ENCODE measurements around the gene CEP63.

Gene CEP63

DNA sequence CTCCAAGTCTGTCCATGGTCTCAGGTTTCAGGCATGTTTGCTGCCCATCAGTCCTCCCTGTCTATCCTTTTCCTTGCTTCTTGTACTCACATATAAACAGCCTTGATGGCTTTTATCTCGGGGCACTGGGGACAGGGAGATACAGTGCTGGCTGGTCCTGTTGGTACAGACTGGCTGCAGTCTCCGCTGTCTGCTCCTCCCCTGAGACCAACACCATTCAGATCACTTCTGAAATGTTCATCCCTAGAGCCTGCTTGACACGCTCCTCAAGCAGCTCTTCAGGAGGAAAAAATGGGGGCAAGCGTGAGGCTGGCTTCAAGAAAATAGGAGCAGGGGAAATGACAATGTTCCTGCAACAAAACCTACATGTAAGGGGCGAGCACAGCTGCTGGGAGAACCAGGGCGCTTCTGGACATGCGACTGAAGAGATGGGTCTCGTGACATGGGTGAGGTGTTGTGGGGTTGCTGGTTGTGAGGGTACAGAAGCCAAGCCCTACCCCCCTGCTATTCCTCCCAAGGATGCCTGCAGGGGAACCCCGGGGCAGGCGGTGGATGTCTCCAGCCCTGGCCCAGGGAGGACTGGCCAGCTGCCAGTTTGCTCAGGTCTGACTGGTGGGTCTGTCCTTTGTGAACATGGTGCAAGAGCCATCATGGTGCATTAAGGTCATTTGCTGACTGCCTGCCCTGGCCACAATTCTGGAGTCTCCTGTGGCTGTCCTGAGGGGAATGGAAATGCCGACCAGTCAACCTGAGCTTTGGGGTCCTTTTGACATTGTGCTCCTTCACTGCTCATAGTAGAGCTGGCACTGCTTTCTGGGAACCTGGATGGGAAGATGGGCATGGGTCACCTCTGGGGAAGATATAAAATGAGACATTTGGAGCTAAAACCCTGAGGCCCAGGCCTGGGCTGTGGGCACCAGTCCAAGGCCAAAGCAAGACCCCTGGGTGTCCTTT is 124.9 kb downstream of the CEP63 start:
- no peak for FAIRE-seq

DNA sequence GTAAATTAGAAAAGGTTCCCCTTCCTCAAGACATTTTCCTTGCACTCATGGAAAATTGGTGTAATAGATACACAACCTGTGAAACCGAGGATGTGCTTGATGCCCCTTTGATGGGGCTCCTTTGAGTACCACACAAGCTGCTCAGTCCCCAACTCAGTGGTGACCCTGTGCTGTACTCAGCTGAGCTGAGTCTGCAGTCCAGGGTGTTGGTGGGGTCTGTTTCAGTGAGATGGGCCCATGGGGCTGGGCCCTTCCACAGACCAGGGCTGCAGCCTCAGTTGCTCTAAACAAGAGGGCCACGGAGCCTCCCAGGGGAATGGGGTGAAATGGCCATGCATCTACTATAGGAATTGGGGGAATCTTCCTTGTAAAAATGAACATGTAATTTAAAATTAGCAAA is 125.7 kb downstream of the CEP63 start:
- no peak for FAIRE-seq

DNA sequence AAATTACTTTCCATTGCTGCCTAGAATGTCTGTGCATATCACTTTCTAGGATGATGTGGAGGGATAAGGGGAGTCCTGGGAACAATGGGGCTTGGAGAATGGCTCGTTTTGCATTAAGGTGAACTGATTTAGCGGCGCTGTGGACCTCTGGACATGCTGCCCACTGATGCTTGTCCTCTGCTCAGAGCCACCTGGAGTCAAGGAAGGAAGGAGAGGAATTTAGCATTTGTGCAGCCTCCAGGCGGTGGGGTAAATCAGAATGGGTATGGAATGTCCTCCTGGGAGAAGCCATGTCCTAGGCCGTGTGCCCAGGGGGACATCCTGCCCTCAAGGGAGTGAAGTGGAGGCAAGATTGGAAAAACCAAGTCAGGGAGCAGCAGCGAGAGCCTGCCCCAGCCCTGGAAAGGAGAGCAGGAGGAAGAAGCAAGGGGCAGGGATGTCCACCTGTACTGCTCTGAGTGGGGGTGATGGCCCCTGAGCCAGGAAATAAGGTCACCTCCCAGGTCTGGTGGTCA is 127.2 kb downstream of the CEP63 start:
- no peak for FAIRE-seq

- no peak for FAIRE-seq
Measured at GRCh38 chr3:134614955-134615354, 129.1 kb downstream of the CEP63 start.

DNA sequence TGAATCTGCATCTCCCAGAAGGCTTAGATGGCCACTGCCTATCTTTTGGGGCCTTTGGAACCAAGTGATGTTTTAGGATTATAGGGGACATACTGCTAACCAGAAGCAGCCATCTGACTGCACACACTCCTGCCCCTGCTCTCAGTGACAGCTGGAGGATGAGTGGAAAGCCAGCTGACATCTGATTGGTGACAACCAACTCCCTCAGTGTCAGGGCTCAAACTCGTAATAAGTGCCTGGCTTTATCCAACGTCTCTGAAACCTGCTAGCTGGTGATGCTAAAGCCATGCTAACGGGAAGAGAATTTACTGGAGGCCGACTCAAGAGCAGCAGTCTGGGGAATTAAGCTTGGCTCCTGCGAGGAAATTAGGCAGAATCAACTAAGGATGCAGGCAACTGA is 129.9 kb downstream of the CEP63 start:
- no peak for FAIRE-seq

DNA sequence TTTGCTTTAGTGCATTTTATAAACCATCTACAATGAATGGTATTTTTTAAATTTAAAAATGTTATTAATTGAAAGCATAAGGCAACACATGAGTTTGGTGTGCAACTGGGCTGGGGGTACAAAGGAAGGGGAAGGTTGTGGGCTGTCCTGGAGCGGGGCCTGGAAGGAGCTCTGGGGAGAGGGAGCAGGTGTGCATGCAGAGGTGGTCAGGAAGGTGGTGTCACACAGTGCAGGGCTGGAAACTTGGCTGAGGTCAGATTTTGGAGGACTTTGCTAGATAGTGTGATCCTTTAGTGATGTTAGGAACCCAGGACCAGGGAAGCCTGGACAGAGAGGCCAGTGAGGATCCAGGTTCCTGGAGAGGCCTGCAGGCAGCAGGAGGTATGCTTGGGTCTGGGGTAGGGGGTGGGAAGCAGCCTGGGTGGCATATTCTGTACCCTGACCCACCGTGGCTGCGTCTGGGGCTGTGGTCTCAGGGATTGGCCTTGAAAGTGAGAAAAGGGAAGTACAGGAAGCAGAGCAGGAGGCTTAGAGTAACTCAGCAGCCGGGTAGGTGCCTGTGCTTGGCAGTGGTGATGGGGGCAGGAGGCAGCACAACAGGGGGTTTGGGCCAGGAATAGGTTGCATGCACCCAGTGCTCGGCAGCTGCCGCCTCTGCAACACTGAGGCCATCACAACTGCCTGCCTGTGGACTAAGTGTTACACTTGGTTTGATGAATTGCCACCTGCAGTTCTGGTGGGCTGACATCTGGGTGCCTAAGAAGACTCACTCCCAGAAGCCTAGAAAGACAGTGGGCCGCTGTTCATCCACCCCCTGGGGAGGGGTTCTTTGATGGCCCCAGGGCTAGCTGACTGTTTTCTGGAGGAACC is 132.0 kb downstream of the CEP63 start:
- FAIRE-seq = no peak

- no peak for FAIRE-seq
Measured at GRCh38 chr3:134618478-134619300, 132.8 kb downstream of the CEP63 start.

GRCh38 chr3:134619301-134619615 is 133.4 kb downstream of the CEP63 start:
- FAIRE-seq = no peak

DNA sequence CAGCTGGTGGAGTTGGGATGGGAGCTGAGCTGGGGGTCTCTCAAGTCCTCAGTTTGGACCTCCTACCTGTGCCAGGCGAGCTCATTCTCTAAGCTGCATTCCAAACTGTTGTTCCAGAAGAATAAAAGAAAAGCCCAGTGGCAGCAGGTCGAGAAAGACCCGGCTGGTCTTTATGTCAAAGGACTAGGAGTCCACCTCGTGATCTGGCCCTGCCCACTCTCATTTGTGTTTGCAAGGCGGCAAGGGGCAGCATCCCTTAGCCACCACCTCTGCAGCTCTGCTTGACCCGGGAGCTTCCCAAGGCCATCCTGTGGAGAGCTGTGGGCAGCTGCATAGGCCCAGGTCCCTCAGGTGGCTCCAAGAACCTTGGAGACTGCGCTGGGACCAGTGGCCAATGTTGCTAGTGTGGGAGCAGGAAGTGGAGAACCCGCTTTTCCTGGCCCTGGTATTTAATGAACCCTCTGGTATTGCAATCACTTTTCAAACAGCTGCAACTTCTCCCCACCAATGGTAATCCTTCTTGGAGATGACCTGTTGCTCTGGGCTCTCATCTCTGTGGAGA is 134.1 kb downstream of the CEP63 start:
- FAIRE-seq = no peak

DNA sequence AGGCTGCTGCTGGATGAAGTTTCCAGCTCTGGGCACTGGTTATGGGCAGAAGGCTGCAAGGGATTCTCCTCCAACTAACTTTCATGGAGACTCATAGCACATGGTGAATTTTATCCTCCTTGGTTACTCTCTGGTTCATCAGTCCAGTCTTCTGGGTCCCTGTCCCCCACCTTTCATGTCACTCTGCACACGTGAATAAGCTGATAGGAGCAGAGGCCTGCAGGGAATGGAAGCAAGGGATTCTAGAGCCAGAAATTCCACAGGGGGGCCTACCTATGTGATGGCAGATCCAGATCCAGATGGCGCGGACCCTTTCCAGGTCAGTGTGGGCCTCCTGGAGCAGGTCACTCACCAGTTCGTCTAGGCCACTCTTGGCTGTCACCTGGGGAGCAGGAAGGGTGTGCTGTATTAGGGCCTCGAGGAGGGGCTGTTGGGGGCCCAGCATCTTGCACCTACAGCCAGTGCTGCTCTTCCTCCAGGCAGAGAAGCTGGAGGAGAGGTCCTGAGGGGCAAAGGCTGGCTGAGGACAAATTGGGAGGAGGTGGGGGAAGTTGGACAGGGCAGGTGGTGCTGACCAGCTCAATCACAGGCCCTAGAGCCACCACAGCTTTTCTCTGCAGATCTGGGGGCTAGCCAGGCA is 134.7 kb downstream of the CEP63 start:
- FAIRE-seq = no peak

DNA sequence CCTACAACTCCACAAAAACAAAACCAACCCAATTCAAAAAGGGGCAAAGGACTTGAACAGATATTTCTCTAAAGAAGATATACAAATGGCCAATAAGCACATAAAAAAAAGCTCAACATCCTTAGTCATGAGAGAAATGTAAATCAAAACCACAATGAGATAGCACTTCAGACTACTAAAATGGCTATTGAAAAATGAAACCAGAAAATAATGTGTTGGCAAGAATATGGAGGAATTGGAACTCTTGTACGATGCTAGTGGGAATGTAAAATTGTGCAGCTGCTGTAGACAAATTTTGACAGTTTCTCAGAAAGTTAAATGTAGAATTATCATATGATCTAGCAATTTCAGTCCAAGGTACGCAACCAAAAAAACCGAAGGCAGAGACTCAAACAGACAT is 136.0 kb downstream of the CEP63 start:
- FAIRE-seq = no peak

DNA sequence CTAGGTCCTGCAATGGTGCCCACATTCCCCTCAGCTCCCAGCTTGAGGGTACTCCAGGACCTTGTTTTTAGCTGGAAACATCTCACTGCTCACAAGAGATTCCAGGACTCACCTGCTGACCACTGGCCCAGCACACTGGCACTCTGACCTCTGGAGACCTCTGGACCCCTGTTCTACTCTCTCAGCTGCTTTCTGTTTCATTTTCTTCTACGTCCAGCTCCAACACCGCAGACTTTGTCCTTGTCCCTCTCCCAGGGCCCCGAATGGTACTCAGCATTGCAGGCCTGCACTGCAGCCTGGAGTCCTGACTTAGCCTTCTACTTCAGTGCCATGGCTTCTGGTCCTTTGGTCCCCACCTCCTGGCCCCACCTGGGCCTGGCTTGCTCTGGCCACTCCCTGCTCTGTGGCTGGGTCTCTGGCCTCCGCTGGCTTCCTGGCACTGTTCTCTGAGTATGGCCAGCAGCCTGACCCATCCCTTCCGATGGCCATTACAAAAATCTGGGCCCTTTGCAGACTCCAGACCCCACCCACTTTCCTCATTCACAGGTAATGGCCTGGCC is 137.0 kb downstream of the CEP63 start:
- FAIRE-seq = no peak

DNA sequence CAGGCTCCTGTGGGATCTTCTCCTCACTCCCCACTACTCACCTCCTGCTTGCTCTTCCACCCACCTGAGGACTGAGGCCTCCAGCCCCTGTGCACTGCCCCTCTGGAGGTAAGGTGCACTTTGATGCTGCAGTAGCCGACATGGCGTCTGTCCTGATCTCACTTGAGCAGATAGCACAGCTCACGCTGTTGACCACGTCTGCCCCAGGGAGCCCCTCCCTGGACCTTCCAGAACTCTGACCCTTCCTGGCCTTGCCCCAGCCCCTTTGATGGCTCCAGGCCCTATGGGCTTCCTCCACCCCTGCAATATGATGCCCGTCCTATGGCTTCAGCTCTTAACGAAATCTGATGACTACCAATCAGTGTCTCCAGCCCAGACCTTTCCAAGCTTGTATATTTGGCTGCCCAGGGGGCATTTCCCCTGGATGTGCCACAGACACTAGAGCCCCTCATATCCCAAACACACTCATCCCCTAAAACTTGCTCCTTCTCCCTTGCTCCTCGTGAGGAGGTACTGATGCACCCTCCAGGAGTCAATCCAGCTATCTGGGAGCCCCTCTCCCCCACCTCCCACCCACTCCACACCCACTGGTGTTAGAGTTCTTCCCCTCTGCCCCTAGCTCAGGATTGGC is 137.9 kb downstream of the CEP63 start:
- no peak for FAIRE-seq

All from G401.6 (cell line).